Measurements from ENCODE around the gene KRTAP4-7.
"Not testable (repeated sequence)": the region's sequence is repeated elsewhere in the genome, so short reads cannot be mapped to it uniquely, and the experiment has no call there.

KRTAP4-7 gene

DNA sequence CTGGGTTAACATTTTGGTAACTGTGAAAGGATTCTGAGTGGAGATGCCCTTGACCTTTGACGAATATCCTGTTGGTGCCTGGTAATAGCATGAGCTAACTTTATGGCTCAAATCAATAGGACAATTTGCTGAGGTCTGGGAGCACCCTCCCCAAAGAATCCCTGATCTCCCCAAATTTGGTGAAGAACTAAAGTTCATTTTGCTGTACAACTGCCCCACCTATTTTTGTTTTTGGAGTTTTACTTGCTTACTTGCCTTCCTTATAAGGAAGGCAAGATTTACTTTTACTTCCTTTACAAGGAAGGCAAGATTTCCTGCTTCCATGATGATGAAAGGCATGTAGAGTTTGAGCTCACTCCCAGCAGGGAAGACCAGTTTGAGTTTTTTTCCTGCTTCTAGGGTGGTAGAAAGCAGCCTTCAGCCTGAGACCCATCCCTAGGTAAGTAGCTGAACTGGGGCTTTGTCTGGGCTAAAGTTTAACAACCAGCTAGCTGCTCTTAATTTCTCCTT, 24.0 kb downstream of the KRTAP4-7 start:
- TF ChIP-seq, protein P1, sequence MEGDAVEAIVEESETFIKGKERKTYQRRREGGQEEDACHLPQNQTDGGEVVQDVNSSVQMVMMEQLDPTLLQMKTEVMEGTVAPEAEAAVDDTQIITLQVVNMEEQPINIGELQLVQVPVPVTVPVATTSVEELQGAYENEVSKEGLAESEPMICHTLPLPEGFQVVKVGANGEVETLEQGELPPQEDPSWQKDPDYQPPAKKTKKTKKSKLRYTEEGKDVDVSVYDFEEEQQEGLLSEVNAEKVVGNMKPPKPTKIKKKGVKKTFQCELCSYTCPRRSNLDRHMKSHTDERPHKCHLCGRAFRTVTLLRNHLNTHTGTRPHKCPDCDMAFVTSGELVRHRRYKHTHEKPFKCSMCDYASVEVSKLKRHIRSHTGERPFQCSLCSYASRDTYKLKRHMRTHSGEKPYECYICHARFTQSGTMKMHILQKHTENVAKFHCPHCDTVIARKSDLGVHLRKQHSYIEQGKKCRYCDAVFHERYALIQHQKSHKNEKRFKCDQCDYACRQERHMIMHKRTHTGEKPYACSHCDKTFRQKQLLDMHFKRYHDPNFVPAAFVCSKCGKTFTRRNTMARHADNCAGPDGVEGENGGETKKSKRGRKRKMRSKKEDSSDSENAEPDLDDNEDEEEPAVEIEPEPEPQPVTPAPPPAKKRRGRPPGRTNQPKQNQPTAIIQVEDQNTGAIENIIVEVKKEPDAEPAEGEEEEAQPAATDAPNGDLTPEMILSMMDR (IDR thresholded peaks at IDR 0.05; ENCODE audit: low read depth, low read length), result no peak
- no peaks in the 10 kb centered on the region for H3K9me3 ChIP-seq
- no peaks in the 10 kb centered on the region for H3K36me3 ChIP-seq
- H3K4me3 ChIP-seq (ENCODE audit: low read depth, low read length), result no peak overlapping the region
- no peak for DNase-seq
- no peaks in the 10 kb centered on the region for H3K4me1 ChIP-seq
- H3K27me3 ChIP-seq, result peaks cover 3% of the 10 kb centered on the region; the same call in 1 of the 2 replicates

DNA sequence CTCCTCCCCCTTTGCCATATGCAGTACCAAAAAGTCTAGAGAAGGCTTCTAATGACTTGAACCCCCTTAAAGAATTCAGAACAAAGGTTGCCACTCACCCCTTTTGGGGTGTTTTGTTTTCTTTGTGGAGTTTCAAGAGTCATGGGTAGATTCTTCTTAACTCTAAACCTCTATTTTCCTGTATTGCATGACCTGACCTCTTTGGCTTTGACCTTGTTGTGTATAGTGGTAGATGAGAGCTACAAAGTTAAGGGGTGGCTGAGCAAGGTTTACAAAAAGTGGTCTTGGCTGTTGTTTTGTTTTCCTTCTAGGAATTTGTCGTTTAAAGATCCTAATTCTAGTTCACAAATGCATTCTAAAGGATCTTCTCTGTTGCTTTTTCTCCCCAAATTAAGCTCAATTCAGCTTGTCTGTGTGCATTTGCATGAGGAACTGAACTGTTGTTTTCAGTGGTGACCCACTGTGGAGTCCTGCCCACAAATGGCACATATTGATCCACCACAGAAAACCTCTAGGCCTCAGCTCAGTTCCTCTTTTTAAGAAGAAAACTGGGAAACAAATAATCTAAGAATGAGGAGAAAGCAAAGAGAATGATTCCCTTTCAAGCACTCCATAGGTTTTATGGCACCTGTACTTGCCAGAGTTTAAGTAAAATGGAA, 24.9 kb downstream of the KRTAP4-7 start:
- not testable (repeated sequence) for H3K9me3 ChIP-seq; H3K27me3 ChIP-seq; H3K4me1 ChIP-seq; DNase-seq; H3K36me3 ChIP-seq; H3K4me3 ChIP-seq (ENCODE audit: low read depth, low read length)

DNA sequence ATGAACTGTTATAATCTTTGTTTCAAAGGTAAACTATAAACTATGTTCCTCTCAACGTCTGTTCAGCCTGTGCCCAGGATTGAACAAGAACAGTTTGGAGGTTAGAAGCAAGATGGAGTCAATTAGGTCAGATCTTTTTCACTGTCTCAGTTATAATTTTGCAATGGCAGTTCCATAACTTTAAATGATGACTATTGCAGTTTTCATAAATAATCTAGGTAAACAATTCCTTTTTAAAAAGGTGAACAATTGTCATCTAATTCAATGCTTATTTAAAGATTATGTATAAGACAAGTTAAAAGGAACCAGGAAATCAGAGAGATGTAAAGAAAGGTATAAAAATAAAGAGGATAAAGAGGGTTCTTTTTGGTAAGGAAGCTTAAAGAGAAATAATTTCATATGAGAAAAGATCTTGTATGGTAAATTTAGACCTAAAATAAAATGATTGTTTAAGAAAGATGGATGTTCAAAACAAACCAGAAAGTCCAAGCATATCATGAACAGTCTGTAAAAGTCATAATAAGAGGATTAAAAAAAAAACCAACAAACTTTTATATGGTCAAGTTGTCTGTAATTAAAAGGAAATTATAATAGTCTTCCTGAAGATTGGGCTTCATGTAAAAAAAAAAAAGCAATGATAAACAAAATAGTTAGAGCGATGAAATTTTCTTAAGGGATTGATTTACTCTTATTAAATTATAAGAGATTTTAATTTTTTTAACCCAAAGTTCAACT, 27.4 kb downstream of the KRTAP4-7 start:
- no peaks in the 10 kb centered on the region for H3K4me1 ChIP-seq
- TF ChIP-seq, protein P1 (IDR thresholded peaks at IDR 0.05; ENCODE audit: low read depth, low read length), result no peak

DNA sequence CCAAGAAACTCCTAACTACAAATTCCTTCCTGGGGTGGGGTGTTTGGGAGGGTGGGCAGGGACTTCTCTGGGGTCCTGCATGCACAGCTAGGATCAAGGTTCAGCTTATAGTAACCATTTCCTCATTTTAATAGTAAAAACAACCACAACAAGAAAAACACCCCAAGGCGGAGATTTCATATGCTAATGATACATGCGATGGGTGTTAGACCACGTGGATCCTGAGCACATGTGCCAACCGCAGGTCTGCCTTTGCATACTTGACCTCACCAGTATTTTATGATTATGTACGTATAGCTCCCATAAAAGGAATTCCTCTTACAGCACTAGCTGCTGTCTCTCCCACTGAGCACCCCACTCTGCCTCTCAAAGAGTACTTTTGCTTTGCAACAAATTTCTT, 32.3 kb downstream of the KRTAP4-7 start:
- no peaks in the 10 kb centered on the region for H3K4me1 ChIP-seq
- no peaks in the 10 kb centered on the region for H3K36me3 ChIP-seq
- TF ChIP-seq, protein P1 (IDR thresholded peaks at IDR 0.05; ENCODE audit: low read depth, low read length), result no peak
- H3K27me3 ChIP-seq, result peaks cover 4% of the 10 kb centered on the region; the same call in 1 of the 2 replicates
- H3K4me3 ChIP-seq (ENCODE audit: low read depth, low read length), result no peak overlapping the region
- DNase-seq, result no peak
- no peaks in the 10 kb centered on the region for H3K9me3 ChIP-seq

More for the DNA sequence above, 27.4 kb downstream of the KRTAP4-7 start:
- Histone ChIP-seq H3K27me3 (peaks cover 3% of the 10 kb centered on the region; the same call in 1 of the 2 replicates), H3K4me3 (ENCODE audit: low read depth, low read length) (no peak overlapping the region), H3K36me3 (no peaks in the 10 kb centered on the region), H3K9me3 (no peaks in the 10 kb centered on the region)
- DNase-seq, result no peak

DNA sequence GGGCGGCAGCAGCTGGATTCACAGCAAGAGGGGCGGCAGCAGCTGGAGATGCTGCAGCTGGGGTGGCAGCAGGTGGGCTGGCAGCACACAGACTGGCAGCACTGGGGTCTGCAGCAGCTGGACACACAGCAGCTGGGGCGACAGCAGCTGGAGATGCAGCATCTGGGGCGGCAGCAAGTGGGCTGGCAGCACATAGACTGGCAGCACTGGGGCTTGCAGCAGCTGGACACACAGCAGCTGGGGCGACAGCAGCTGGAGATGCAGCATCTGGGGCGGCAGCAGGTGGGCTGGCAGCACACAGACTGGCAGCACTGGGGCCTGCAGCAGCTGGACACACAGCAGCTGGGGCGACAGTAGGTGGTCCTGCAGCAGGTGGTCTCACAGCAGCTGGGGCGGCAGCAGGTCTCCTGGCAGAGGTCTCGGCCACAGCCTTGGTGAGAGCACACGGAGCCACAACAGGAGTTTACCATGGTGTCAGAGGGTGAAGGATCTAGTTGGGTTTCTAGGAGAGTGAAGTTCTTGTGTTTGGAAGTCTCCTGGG, 34.0 kb downstream of the KRTAP4-7 start, which contains the start of gene KRTAP4-11:
Gene KRTAP4-11, minus strand, starts transcription at position 528 of the 541 bp plus-strand sequence. Its CDS starts 58 bp downstream, at position 470.
- H3K4me1 ChIP-seq, H3K36me3 ChIP-seq, H3K9me3 ChIP-seq: not testable (repeated sequence)

DNA sequence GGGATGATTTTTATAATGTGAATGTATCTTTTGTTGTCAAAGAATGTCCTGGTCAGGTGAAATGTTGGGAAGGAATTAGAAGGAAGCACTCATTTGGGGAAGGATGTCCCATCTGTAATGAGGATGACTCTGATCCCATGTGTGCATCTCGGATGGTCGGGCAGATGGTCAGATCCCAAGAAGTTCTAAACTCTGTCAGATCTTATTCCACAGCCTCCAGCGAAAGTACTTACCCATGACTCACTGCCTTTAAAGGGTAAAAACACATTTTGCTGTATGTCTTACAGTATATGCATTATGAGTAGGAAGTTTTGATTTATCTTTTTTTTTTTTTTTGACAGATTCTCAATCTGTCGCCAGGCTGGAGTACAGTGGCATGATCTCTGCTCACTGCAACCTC, 34.8 kb downstream of the KRTAP4-7 start:
- TF ChIP-seq, protein P1 (IDR thresholded peaks at IDR 0.05; ENCODE audit: low read depth, low read length), result no peak
- peaks cover 8% of the 10 kb centered on the region for H3K27me3 ChIP-seq
- H3K36me3 ChIP-seq, result no peaks in the 10 kb centered on the region
- no peaks in the 10 kb centered on the region for H3K4me1 ChIP-seq
- H3K4me3 ChIP-seq (ENCODE audit: low read depth, low read length), result no peak overlapping the region
- DNase-seq, result no peak
- no peaks in the 10 kb centered on the region for H3K9me3 ChIP-seq

More for the DNA sequence above, 34.0 kb downstream of the KRTAP4-7 start, which contains the start of gene KRTAP4-11:
- H3K27me3 ChIP-seq; DNase-seq; H3K4me3 ChIP-seq (ENCODE audit: low read depth, low read length): not testable (repeated sequence)

DNA sequence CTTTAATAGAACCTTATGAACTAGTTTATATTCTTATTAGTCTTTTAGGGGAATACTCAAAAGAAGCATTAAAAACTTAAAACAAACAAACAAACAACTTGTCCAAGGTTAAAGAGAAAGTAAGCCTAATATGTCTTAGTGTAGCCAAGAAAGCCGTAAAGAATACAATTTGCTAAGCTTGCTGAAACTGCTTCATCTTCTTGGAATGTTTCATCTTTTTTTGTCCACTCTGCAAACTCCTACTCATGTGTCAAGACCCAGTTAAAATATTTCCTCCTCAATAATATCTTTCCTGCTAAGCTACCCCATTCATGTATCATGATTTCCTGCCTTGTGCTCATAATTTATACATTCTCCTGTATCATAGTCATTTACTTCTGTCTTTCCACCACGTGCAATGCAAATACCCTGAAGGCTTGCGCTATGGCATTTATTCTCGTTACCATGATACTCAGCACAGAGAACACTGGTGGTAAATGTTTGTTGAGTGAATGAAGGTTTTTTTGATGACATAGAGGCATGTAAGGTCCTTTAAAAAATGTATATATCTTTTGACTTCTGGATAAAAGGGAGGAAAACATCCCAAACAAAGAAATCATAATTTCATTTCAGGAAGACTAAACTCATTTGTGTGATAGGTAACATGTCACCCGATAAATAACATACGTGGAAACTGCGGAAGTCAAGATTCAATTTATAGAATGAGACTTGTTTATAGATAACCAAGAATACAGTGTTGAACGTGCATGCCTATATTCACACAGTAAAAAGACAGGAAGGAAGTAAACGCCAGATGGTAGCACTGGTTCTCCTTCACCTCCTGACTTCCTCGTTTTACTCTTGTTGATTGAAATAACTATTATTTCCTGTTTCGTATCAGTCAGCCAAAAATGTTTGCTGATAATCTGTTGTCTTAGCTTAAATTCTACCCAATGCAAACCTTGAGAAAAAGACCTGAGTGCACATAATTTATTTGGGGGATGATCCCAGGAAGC, 36.0 kb downstream of the KRTAP4-7 start:
- not testable (repeated sequence) for H3K4me1 ChIP-seq; H3K9me3 ChIP-seq; H3K4me3 ChIP-seq (ENCODE audit: low read depth, low read length); DNase-seq; H3K36me3 ChIP-seq
- H3K27me3 ChIP-seq, result peaks cover 11% of the 10 kb centered on the region

Data from BE2C (cell line).